ENCODE results near the gene KRTAP1-3.

- TF ChIP-seq CTCF (IDR thresholded peaks at IDR 0.05) (no peak), EZH2 (IDR thresholded peaks at IDR 0.05; ENCODE audit: borderline replicate concordance, insufficient read depth, low read depth, low read length, poor library complexity, severe bottlenecking) (no peak)
These were observed 34.4 kb upstream of the KRTAP1-3 start for GRCh38 chr17:41069031-41069430.
